Choroid plexus epithelial cell (primary cell): Measurements from ENCODE around the gene C1orf21.

ENCODE experiments used
- DNase-seq: peaks from one replicate; pipeline ENCODE4 v3.0.0-alpha.2; 2010; ENCODE audit warnings: low read depth
- H3K4me3 ChIP-seq: 2 replicates; pipeline ENCODE4 v1.5.1; 2011; ENCODE audit warnings: low read depth, mild to moderate bottlenecking, control low read depth, low read length, moderate library complexity
- CTCF ChIP-seq: conservative IDR thresholded peaks from 2 replicates; pipeline ENCODE4 v1.5.1; 2011; ENCODE audit warnings: low read depth, mild to moderate bottlenecking, control low read depth, inconsistent platforms, low read length, moderate library complexity

C1orf21 gene

GRCh38 chr1:184506481-184506880 is 119.7 kb downstream of the C1orf21 start:
- no peak for DNase-seq
- no peak for TF ChIP-seq CTCF
- H3K4me3 ChIP-seq: no peak overlapping the region

GRCh38 chr1:184507165-184507564 is 120.3 kb downstream of the C1orf21 start:
- no peak for DNase-seq
- TF ChIP-seq CTCF: no peak
- no peak overlapping the region for H3K4me3 ChIP-seq

- no peak overlapping the region for H3K4me3 ChIP-seq
- peak; percentile 44 for DNase-seq
- no peak for TF ChIP-seq CTCF
Measured at GRCh38 chr1:184507604-184508280, 120.9 kb downstream of the C1orf21 start.

GRCh38 chr1:184509105-184509504 is 122.3 kb downstream of the C1orf21 start:
- TF ChIP-seq CTCF: no peak
- no peak for DNase-seq
- no peak overlapping the region for H3K4me3 ChIP-seq

GRCh38 chr1:184510110-184510509 is 123.3 kb downstream of the C1orf21 start:
- no peak for DNase-seq
- no peak for TF ChIP-seq CTCF
- H3K4me3 ChIP-seq: no peak overlapping the region

- H3K4me3 ChIP-seq: no peak overlapping the region
- TF ChIP-seq CTCF: no peak
- no peak for DNase-seq
Measured at GRCh38 chr1:184512724-184513123, 125.9 kb downstream of the C1orf21 start.

GRCh38 chr1:184513421-184513820 is 126.6 kb downstream of the C1orf21 start:
- no peak for DNase-seq
- TF ChIP-seq CTCF: no peak

More at GRCh38 chr1:184513421-184513820, 126.6 kb downstream of the C1orf21 start:
- no peak overlapping the region for H3K4me3 ChIP-seq
